ENCODE measurements around the gene SPAG4. TPM values are rescaled to one million over a fixed set of nuclear protein-coding genes. Genes with fewer than 3 reads are reported as not detected.

Gene SPAG4
- total and polyA plus RNA-seq, 8 donors, result 1.5 to 3.5 (median 2.2) TPM

DNA sequence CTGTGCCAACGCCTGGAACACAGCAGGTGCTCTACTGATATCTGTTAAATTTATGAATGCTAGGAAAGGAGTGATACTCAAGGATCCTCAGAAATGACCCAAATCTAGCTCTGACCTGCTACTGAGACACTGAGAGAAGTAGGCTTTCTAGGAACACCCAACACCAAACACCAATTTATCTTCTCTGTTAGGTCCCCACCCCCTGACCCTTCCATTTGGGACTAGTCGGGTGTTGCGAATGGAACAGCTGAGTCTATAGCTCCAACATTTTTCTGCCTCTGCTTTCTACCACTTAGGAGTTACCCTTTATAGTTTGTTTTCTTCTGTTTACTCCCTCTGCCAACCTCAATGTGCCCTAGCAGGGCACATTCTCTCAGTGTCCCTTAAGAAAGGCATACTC lies 25.1 kb downstream of the SPAG4 start:
- no peaks in the 10 kb centered on the region for H3K27me3 ChIP-seq
- peaks cover 0 to 19% of the 10 kb centered on the region in 2 donors for H3K4me1 ChIP-seq
- H3K4me3 ChIP-seq, result no peak overlapping the region
- TF ChIP-seq, protein P1, sequence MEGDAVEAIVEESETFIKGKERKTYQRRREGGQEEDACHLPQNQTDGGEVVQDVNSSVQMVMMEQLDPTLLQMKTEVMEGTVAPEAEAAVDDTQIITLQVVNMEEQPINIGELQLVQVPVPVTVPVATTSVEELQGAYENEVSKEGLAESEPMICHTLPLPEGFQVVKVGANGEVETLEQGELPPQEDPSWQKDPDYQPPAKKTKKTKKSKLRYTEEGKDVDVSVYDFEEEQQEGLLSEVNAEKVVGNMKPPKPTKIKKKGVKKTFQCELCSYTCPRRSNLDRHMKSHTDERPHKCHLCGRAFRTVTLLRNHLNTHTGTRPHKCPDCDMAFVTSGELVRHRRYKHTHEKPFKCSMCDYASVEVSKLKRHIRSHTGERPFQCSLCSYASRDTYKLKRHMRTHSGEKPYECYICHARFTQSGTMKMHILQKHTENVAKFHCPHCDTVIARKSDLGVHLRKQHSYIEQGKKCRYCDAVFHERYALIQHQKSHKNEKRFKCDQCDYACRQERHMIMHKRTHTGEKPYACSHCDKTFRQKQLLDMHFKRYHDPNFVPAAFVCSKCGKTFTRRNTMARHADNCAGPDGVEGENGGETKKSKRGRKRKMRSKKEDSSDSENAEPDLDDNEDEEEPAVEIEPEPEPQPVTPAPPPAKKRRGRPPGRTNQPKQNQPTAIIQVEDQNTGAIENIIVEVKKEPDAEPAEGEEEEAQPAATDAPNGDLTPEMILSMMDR (IDR thresholded peaks at IDR 0.05), result no peak
- H3K27ac ChIP-seq, result no peak overlapping the region
- DNase-seq (no peak), ATAC-seq (no peak)
- H3K9me3 ChIP-seq, result no peaks in the 10 kb centered on the region
- H3K36me3 ChIP-seq, result no peaks in the 10 kb centered on the region
- intact Hi-C loops (cut with DNase I), result no loop called here

DNA sequence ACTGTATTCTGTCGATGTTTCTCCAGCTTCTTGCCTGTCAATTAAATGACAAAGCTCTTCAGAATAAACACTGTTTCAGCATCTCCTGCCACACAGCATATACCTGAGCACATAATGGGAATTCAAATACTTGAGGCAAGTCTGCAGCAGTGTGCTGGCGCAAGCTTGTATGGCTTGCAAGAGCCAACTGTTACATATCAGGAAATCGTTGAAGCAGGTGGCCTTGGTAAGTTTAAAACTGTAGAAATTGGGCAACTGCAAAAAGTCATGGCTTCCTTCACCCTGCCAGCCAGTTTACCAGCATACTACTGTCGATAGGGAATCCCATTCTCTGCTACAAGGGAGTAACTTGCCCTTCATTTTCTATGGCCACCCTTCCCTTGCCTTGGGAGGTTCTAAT lies 26.1 kb downstream of the SPAG4 start:
- DNase-seq (no peak), ATAC-seq (no peak)
- Histone ChIP-seq H3K4me3 (no peak overlapping the region), H3K27me3 (no peaks in the 10 kb centered on the region), H3K4me1 (peaks cover 0 to 11% of the 10 kb centered on the region in 2 donors), H3K36me3 (no peaks in the 10 kb centered on the region), H3K9me3 (no peaks in the 10 kb centered on the region), H3K27ac (no peak overlapping the region)
- intact Hi-C loops (cut with DNase I), result no loop called here
- TF ChIP-seq, protein P1 (IDR thresholded peaks at IDR 0.05), result no peak

DNA sequence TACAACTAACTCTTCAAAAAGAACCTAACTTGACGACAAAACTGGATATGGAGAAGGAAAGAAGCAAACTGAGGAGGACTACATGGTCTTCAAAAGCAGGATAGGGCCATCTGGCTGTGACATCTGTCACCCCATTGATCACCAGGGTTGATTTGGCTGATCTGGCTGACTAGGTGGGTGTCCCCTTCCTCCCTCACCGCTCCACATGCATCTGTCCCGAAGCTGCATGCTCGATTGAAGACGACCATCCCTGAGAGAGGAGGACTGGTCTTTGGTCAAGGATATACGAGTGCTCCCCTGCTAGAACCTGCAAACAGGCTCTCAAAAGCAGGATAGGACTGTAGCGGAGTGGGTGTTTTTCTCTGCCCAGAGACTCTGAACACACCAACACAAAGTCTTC lies 27.4 kb downstream of the SPAG4 start:
- ATAC-seq (no peak), DNase-seq (no peak)
- no peak overlapping the region for H3K4me3 ChIP-seq
- intact Hi-C loops (cut with DNase I), result no loop called here
- H3K36me3 ChIP-seq, result no peaks in the 10 kb centered on the region
- H3K4me1 ChIP-seq, result peaks cover 0 to 11% of the 10 kb centered on the region in 2 donors
- no peaks in the 10 kb centered on the region for H3K9me3 ChIP-seq
- H3K27me3 ChIP-seq, result no peaks in the 10 kb centered on the region
- TF ChIP-seq, protein P1 (IDR thresholded peaks at IDR 0.05), result no peak
- no peak overlapping the region for H3K27ac ChIP-seq

GRCh38 chr20:35644806-35645205 lies 29.2 kb downstream of the SPAG4 start:
- DNase-seq (no peak), ATAC-seq (no peak)
- Histone ChIP-seq H3K4me3 (no peak overlapping the region), H3K27me3 (no peaks in the 10 kb centered on the region), H3K27ac (no peak overlapping the region), H3K4me1 (peaks cover 6 to 28% of the 10 kb centered on the region in 2 donors), H3K9me3 (no peaks in the 10 kb centered on the region), H3K36me3 (no peaks in the 10 kb centered on the region)
- intact Hi-C loops (cut with DNase I), result no loop called here
- TF ChIP-seq, protein P1 (IDR thresholded peaks at IDR 0.05), result no peak

DNA sequence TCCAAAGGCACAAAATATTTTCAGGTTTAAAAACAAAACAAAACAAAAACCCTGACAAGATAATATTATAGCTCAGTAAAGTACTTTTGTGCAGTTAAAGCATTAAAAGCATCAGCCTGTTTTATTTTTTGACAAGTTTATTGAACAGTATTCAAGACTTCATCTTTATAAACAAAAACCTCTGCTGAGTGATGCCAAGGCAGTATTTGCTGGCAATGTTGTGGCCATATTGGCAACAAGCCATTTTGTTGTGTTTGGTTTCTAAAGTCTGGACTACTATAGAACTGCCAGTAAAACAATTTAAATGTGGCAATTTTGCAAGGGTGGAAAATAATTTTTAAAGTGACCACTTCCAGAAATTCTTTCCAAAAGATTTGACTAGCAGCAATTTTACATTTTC lies 33.2 kb downstream of the SPAG4 start:
- TF ChIP-seq, protein P1 (IDR thresholded peaks at IDR 0.05), result no peak
- DNase-seq (peak in 1 of 4 donors; percentile 19), ATAC-seq (no peak)
- Histone ChIP-seq H3K4me3 (no peak overlapping the region), H3K4me1 (peaks cover 6 to 38% of the 10 kb centered on the region in 2 donors), H3K36me3 (peaks cover 1 to 20% of the 10 kb centered on the region in 2 donors), H3K27me3 (no peaks in the 10 kb centered on the region), H3K9me3 (no peaks in the 10 kb centered on the region), H3K27ac (no peak overlapping the region)
- intact Hi-C loops (cut with DNase I), result no loop called here

All from left lung (tissue), 10 donors.